Right lobe of liver (tissue), 6 donors: Measurements from ENCODE around the gene HOTAIR. TPM values are rescaled to one million over a fixed set of nuclear protein-coding genes. Genes with fewer than 3 reads are reported as not detected.
A peak's percentile ranks its signal among the peaks of the same experiment; 100 is the strongest.

Experiments used
- ATAC-seq, 4 donors: fragments of 200-7000 bp; cut with Tn5 transposase; one replicate each; pipeline ENCODE4 v1.9.1; 2020; ENCODE audit warnings: mild to moderate bottlenecking in 4 of 4, moderate library complexity in 4 of 4
- DNase-seq, 3 donors: peaks; one replicate each; pipeline ENCODE4 v3.0.0-alpha.2; 2020
- H3K27ac ChIP-seq, 3 donors: fragments of 200-600 bp; one replicate each; pipeline ENCODE4 v1.8.0; 2022
- H3K27me3 ChIP-seq, 2 donors: fragments of 200-600 bp; one replicate each; pipeline ENCODE4 v1.8.0; 2022
- H3K36me3 ChIP-seq, 4 donors: fragments of 200-600 bp; sonication (generic) in 1 of 4; one replicate each; pipeline versions ENCODE4 v1.5.1 to v1.8.0; 2017 to 2022; ENCODE audit warnings: control low read depth in 1 of 4
- H3K4me1 ChIP-seq, 4 donors: fragments of 200-600 bp; sonication (generic) in 1 of 4; one replicate each; pipeline versions ENCODE4 v1.5.1 to v1.8.0; 2017 to 2022; ENCODE audit warnings: control low read depth in 1 of 4
- H3K4me3 ChIP-seq, 3 donors: fragments of 200-600 bp; one replicate each; pipeline ENCODE4 v1.8.0; 2022
- H3K9me3 ChIP-seq, 4 donors: fragments of 200-600 bp; sonication (generic) in 1 of 4; one replicate each; pipeline versions ENCODE4 v1.5.1 to v1.8.0; 2017 to 2022; ENCODE audit warnings: control low read depth in 1 of 4
- POLR2A ChIP-seq: fragments of 450-650 bp; IDR thresholded peaks from one replicate; pipeline ENCODE4 v1.6.1; 2017; ENCODE audit warnings: antibody characterized with exemption, mild to moderate bottlenecking
- WGBS: methylation state at CpG from one replicate; pipeline ENCODE4 v1.1.6; 2018; ENCODE audit warnings: low coverage, low lambda C conversion rate; ENCODE audit not compliant: insufficient coverage; ENCODE audit errors: missing lambda C conversion rate; 5-methylcytosine and 5-hydroxymethylcytosine counted together
- intact Hi-C, 2 donors: fragments of 100-400 bp; cut with DNase I; formaldehyde crosslinking; loops; one replicate each; pipeline versions ENCODE4 v1.11.2 to v1.14.1; 2022
- total RNA-seq, 6 experiments: library from RNA; depleted of rRNA in 2 of 6; stranded (reverse); fragments of >200 nt in 2 of 6; fragmentation: NEBNext Ultra II Directional in 3 of 6; extraction: Animal tissue kit (Norgen Biotek cat#: 25700) in 3 of 6; gene quantifications; one replicate each; pipeline versions ENCODE4 v1.1.0 to v1.2.4, GENCODE V29; 2016 to 2023
- TF ChIP-seq, protein P1 (sequence below), 4 donors: fragments of 200-600 bp in 3 of 4; fragments of 450-650 bp in 1 of 4; IDR thresholded peaks; one replicate each; pipeline versions ENCODE4 v1.5.1 to v1.8.0; 2016 to 2022; ENCODE audit warnings: antibody characterized with exemption in 4 of 4, mild to moderate bottlenecking in 2 of 4
- donor health status: DM: no; HTN: yes; CAD: no.
- donor health status: DM: no; HTN: no; CAD: no.
- donor health status: DM: no; HTN: no; CAD: no.
- donor health status: DM: no; HTN: yes; CAD: no.
- donor health status: DM: no; HTN: yes; CAD: no.

Gene HOTAIR
- total RNA-seq, 6 experiments from 2014 or later, result not detected

DNA sequence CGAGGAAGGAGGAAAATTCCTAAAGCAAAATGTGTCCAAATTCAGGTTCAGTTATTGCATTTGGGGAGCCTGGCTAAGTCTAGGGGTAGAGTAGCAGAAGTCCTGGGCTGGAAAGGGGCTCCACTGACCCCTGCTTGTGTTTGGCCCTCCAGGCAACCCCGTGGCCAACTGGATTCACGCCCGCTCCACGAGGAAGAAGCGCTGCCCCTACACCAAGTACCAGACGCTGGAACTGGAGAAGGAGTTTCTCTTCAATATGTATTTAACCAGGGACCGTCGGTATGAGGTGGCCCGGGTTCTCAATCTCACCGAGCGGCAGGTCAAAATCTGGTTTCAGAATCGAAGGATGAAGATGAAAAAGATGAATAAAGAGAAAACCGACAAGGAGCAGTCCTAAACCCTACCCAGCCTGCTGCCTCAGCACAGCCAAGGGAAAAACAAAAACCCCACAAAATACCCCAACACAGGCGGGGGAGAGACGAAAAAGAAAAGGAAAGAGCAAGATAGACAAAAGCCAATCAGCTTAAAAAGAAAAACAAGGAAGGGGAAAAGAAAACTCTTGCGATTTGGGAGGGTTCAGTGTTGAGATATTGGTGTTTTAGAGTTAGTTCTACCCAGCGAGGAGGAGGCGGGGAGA, 27.6 kb upstream of the HOTAIR start:
- H3K4me3 ChIP-seq, result no peak overlapping the region
- intact Hi-C loops, result no loop called here
- no peak for TF ChIP-seq POLR2A
- TF ChIP-seq, protein P1, sequence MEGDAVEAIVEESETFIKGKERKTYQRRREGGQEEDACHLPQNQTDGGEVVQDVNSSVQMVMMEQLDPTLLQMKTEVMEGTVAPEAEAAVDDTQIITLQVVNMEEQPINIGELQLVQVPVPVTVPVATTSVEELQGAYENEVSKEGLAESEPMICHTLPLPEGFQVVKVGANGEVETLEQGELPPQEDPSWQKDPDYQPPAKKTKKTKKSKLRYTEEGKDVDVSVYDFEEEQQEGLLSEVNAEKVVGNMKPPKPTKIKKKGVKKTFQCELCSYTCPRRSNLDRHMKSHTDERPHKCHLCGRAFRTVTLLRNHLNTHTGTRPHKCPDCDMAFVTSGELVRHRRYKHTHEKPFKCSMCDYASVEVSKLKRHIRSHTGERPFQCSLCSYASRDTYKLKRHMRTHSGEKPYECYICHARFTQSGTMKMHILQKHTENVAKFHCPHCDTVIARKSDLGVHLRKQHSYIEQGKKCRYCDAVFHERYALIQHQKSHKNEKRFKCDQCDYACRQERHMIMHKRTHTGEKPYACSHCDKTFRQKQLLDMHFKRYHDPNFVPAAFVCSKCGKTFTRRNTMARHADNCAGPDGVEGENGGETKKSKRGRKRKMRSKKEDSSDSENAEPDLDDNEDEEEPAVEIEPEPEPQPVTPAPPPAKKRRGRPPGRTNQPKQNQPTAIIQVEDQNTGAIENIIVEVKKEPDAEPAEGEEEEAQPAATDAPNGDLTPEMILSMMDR (IDR thresholded peaks at IDR 0.05), result no peak
- no peaks in the 10 kb centered on the region for H3K9me3 ChIP-seq
- no peak overlapping the region for H3K27ac ChIP-seq
- no peak for DNase-seq
- peaks cover 0 to 18% (median 0%) of the 10 kb centered on the region in 4 donors for H3K4me1 ChIP-seq
- no peaks in the 10 kb centered on the region for H3K36me3 ChIP-seq
- H3K27me3 ChIP-seq, result peaks cover 5 to 37% of the 10 kb centered on the region in 2 donors
- no peak for ATAC-seq
- 7% methylated on average over 19 of the region's 19 CpGs for WGBS

DNA sequence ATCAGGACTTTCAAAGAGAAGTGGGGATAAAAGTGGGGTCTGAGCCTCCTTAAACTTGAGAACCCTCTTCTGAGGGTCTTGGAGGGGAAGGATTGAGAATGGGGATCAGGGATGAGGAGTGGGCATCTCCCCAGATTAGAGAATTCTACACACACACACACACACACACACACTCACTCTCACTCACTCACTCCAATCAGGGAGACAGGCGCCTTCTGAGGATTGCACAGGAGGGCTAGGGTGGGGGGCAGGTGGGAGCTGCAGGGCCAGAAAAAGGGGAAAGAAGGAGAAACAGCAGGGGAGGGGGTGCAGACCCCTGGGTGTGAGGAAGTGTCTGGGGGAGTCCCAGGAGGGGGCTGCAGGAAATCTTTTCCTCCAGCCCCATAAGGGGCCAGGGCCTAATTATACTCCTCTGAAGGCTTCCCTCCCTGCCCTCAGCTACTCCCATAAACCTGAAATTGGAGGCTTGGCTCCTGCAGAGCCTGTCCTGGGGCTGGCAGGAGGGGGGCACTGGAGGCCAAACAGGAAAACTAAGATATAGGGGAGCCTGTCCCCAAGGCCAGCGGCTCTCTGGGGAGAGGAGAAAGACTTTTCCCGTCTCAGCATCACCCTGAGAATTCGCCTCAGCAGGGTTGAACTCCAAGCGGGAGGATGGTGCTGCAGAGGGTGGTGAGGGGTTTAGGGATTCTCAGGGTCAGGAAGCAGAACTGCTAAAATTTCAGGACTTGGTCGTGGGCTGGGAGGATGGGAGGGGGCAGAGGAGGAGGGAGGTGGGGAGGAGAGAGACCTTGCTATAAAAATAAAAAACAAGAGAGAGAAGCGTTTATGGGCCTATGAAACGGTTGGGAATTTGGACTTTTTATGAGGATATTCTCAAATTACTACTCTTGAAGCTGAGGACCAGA, 26.8 kb upstream of the HOTAIR start:
- TF ChIP-seq POLR2A, result no peak
- TF ChIP-seq, protein P1 (IDR thresholded peaks at IDR 0.05), result no peak
- WGBS, result 10% methylated on average over 7 of the region's 8 CpGs
- H3K9me3 ChIP-seq, result no peaks in the 10 kb centered on the region
- H3K4me3 ChIP-seq, result no peak overlapping the region
- DNase-seq, result peak in 1 of 3 donors; percentile 21
- intact Hi-C loops, result no loop called here
- H3K36me3 ChIP-seq, result no peaks in the 10 kb centered on the region
- H3K27me3 ChIP-seq, result peaks cover 5 to 44% of the 10 kb centered on the region in 2 donors
- peaks cover 0 to 17% (median 0%) of the 10 kb centered on the region in 4 donors for H3K4me1 ChIP-seq
- no peak for ATAC-seq
- H3K27ac ChIP-seq, result no peak overlapping the region

DNA sequence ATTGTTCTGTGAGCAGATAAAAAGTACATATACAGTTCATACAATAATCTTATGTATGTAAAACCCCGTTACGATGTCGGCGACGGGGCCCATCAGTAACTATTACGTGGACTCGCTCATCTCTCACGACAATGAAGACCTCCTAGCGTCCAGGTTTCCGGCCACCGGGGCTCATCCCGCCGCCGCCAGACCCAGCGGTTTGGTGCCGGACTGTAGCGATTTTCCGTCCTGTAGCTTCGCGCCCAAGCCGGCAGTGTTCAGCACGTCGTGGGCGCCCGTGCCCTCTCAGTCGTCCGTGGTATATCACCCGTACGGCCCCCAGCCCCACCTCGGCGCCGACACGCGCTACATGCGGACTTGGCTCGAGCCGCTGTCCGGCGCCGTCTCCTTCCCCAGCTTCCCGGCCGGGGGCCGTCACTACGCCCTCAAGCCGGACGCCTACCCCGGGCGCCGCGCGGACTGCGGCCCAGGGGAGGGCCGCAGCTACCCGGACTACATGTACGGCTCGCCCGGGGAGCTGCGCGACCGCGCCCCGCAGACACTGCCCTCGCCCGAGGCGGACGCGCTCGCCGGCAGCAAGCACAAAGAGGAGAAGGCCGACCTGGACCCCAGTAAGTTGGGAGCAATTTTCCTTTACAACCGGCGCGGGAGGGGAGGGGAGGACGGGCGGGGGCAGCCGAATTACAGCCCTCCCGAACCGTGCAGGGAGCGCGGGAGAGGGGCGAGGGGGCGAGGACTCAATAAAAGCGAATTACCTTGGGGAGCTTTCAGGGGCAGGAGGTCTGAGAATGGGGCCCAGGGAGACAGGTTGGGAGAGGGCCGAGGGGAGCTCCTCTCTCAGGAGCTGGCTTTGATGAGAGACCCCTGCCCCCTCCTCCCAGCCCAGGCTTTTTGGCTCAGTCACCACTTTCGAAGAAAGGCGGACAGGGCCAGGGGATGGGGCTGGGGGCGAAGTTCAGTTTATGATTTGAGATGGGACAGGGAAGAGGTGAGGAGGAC, 25.7 kb upstream of the HOTAIR start, which contains the start of gene HOXC9:
Gene HOXC9 (plus strand): TSS at position 46 of the 999 bp plus-strand sequence. CDS start 28 bp downstream, at position 74.
- Histone ChIP-seq H3K4me3 (no peak within 1 kb of the TSS), H3K9me3 (no peaks in the 10 kb centered on the region), H3K36me3 (no peaks in the 10 kb centered on the region), H3K27ac (no peak within 1 kb of the TSS), H3K27me3 (peaks cover 5 to 46% of the 10 kb centered on the region in 2 donors), H3K4me1 (peaks cover 0 to 14% (median 0%) of the 10 kb centered on the region in 4 donors)
- 4% methylated on average over 18 of the region's 87 CpGs for WGBS
- ATAC-seq, result no peak
- DNase-seq, result no peak
- intact Hi-C loops, result no loop called here
- TF ChIP-seq POLR2A, result no peak
- TF ChIP-seq, protein P1 (IDR thresholded peaks at IDR 0.05), result no peak

DNA sequence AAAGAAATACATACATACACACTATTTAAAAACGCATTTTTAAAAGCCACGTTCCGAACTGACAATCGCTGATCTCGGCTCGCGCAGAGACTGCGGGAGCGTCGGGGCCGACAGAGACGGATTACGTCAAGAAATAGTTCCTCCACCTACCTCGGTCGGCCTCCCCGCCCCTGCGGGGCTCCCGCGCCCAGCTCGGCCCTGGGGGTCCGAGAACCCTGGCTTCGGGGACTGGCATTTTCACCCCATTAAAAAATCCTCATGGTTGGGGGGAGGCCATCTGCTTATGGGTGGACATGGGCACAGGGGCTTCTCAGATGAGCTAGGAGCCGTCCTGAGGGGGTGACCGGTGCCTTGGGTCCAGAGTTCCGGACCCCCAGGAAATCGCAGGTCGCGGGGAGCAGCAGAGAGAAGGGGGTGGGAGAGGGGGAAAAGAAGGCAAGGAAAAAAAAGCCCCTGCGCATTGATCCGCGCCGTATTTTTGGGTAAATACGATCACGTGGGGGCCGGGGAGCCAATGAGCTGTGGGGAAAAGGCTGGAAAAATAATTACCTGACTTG, 24.9 kb upstream of the HOTAIR start:
- Histone ChIP-seq H3K36me3 (no peaks in the 10 kb centered on the region), H3K9me3 (no peaks in the 10 kb centered on the region), H3K27me3 (peaks cover 6 to 52% of the 10 kb centered on the region in 2 donors), H3K27ac (no peak overlapping the region), H3K4me3 (no peak overlapping the region), H3K4me1 (peaks cover 0 to 22% (median 0%) of the 10 kb centered on the region in 4 donors)
- DNase-seq (no peak), ATAC-seq (no peak)
- no peak for TF ChIP-seq POLR2A
- TF ChIP-seq, protein P1 (IDR thresholded peaks at IDR 0.05), result no peak
- WGBS, result 5% methylated on average over 26 of the region's 35 CpGs
- intact Hi-C loops, result no loop called here
